ENCODE measurements around the gene CARD19.

- no peak for TF ChIP-seq CTCF (IDR thresholded peaks at IDR 0.05; ENCODE audit: low read depth, low read length, poor library complexity, severe bottlenecking)
- no peak for TF ChIP-seq EZH2phosphoT487 (IDR thresholded peaks at IDR 0.05; ENCODE audit: borderline replicate concordance, low read length)
These were observed 5.8 kb upstream of the CARD19 start for GRCh38 chr9:93090091-93090655.

Measured in DOHH2 (cell line).